Loucy (cell line): ENCODE data around the gene POLD4.

Experiments
- EZH2phosphoT487 ChIP-seq: fragments of 200-600 bp; IDR thresholded peaks from 2 replicates; pipeline ENCODE4 v1.6.1; 2018; ENCODE audit warnings: antibody characterized with exemption, mild to moderate bottlenecking, moderate library complexity, borderline replicate concordance
- TF ChIP-seq, protein P1 (sequence below): fragments of 200-600 bp; sonication (generic); conservative IDR thresholded peaks from 2 replicates; pipeline ENCODE4 v1.5.1; 2014; ENCODE audit warnings: mild to moderate bottlenecking, antibody characterized with exemption, low read length

GRCh38 chr11:67307545-67308001 is 45.8 kb downstream of the POLD4 start:
- TF ChIP-seq, protein P1, sequence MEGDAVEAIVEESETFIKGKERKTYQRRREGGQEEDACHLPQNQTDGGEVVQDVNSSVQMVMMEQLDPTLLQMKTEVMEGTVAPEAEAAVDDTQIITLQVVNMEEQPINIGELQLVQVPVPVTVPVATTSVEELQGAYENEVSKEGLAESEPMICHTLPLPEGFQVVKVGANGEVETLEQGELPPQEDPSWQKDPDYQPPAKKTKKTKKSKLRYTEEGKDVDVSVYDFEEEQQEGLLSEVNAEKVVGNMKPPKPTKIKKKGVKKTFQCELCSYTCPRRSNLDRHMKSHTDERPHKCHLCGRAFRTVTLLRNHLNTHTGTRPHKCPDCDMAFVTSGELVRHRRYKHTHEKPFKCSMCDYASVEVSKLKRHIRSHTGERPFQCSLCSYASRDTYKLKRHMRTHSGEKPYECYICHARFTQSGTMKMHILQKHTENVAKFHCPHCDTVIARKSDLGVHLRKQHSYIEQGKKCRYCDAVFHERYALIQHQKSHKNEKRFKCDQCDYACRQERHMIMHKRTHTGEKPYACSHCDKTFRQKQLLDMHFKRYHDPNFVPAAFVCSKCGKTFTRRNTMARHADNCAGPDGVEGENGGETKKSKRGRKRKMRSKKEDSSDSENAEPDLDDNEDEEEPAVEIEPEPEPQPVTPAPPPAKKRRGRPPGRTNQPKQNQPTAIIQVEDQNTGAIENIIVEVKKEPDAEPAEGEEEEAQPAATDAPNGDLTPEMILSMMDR, result no peak
- TF ChIP-seq EZH2phosphoT487, result no peak
